CD1c-positive myeloid dendritic cell (primary cell): ENCODE results near the gene CA11.
"Not testable (repeated sequence)": the region's sequence is repeated elsewhere in the genome, so short reads cannot be mapped to it uniquely, and the experiment has no call there.

Experiments
- DNase-seq: peaks from one replicate; pipeline ENCODE4 v3.0.0-alpha.2; 2016; ENCODE audit errors: extremely low spot score

The CA11 gene

GRCh38 chr19:48669903-48670668 lies 24.1 kb upstream of the CA11 start:
- no peak for DNase-seq

GRCh38 chr19:48668761-48669160 lies 22.8 kb upstream of the CA11 start:
- DNase-seq: no peak

GRCh38 chr19:48668332-48668731 lies 22.3 kb upstream of the CA11 start:
- no peak for DNase-seq

GRCh38 chr19:48665786-48666185 lies 19.8 kb upstream of the CA11 start:
- DNase-seq: no peak

- DNase-seq: no peak
Measured at GRCh38 chr19:48664476-48664875, 18.5 kb upstream of the CA11 start.

GRCh38 chr19:48663667-48664066 lies 17.7 kb upstream of the CA11 start:
- no peak for DNase-seq

- DNase-seq: no peak
Measured at GRCh38 chr19:48661711-48662090, 15.7 kb upstream of the CA11 start.

- DNase-seq: peak; percentile 97
Measured at GRCh38 chr19:48660852-48661710, 15.1 kb upstream of the CA11 start.

- DNase-seq: peak; percentile 51
Measured at GRCh38 chr19:48659768-48660167, 13.8 kb upstream of the CA11 start.

- no peak for DNase-seq
Measured at GRCh38 chr19:48658483-48658882, 12.5 kb upstream of the CA11 start.

GRCh38 chr19:48657828-48658227 lies 11.8 kb upstream of the CA11 start:
- DNase-seq: not testable (repeated sequence)

- DNase-seq: no peak
Measured at GRCh38 chr19:48656840-48657474, 11.0 kb upstream of the CA11 start.

- DNase-seq: no peak
Measured at GRCh38 chr19:48654299-48655059, 8.5 kb upstream of the CA11 start.

GRCh38 chr19:48651683-48652048 lies 5.7 kb upstream of the CA11 start:
- DNase-seq: no peak

GRCh38 chr19:48650974-48651682 lies 5.1 kb upstream of the CA11 start:
- DNase-seq: no peak

GRCh38 chr19:48648134-48648533 lies 2.1 kb upstream of the CA11 start:
- DNase-seq: no peak

- no peak for DNase-seq
Measured at GRCh38 chr19:48646722-48647216, 782 bp upstream of the CA11 start.

GRCh38 chr19:48645620-48646000 lies 377 bp downstream of the CA11 start:
- peak; percentile 50 for DNase-seq

GRCh38 chr19:48644839-48645619 lies 958 bp downstream of the CA11 start:
- DNase-seq: peak; percentile 81

- no peak for DNase-seq
Measured at GRCh38 chr19:48644355-48644754, 1.6 kb downstream of the CA11 start.
